SJCRH30 (cell line): ENCODE results near the gene PKD2L1. TPM values are rescaled to one million over a fixed set of nuclear protein-coding genes. Genes with fewer than 3 reads are reported as not detected.
"Not testable (repeated sequence)": the region's sequence is repeated elsewhere in the genome, so short reads cannot be mapped to it uniquely, and the experiment has no call there.

Experiments
- DNase-seq, 2 experiments: peaks; one replicate each; pipeline ENCODE4 v3.0.0-alpha.2; 2015 to 2020
- H3K27ac ChIP-seq: fragments of 250-450 bp; sonication (Bioruptor Pico); 2 replicates; pipeline ENCODE4 v1.5.1; 2020; ENCODE audit warnings: mild to moderate bottlenecking, moderate library complexity
- H3K27me3 ChIP-seq: fragments of 250-450 bp; sonication (Bioruptor Pico); 2 replicates; pipeline ENCODE4 v1.5.1; 2020; ENCODE audit warnings: mild to moderate bottlenecking, moderate library complexity
- H3K36me3 ChIP-seq: fragments of 250-450 bp; sonication (Bioruptor Pico); 2 replicates; pipeline ENCODE4 v1.5.1; 2020; ENCODE audit warnings: mild to moderate bottlenecking, moderate library complexity
- H3K4me1 ChIP-seq: fragments of 250-450 bp; sonication (Bioruptor Pico); 2 replicates; pipeline ENCODE4 v1.5.1; 2020; ENCODE audit warnings: mild to moderate bottlenecking, moderate library complexity
- H3K4me3 ChIP-seq: fragments of 250-450 bp; sonication (Bioruptor Pico); 2 replicates; pipeline ENCODE4 v1.5.1; 2020; ENCODE audit warnings: mild to moderate bottlenecking, moderate library complexity
- H3K9me3 ChIP-seq: fragments of 250-450 bp; sonication (Bioruptor Pico); replicated peaks from 2 replicates; pipeline ENCODE4 v1.5.1; 2020; ENCODE audit warnings: mild to moderate bottlenecking, moderate library complexity
- total RNA-seq: library from RNA; depleted of rRNA; stranded (reverse); fragments of >200 nt; shearing (Covaris generic); gene quantifications from 2 replicates; pipeline ENCODE4 v1.2.3, GENCODE V29; 2014; rRNA removed

Gene PKD2L1
- not detected in 2 replicates for total RNA-seq

DNA sequence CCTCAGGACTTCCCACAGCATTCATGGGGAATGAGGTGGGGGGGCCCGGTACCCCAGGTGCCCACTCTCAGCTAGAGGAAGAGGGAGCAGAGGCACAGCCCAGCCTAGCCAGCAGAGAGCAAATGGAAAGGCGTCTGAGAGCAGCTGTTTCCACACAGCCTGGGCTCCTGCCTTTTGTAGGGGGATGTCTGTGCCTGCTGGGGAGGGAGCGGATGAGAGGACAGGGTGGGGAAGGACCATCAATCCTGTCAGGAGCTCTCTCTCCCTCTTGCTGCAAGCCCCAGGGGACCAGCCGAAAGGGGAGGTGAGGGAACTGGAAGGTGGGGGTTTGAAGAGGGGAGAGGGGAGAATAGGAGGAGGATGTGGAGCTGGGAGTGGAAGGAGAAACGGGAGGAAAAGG lies at the start of gene PKD2L1:
Gene PKD2L1 (minus strand): TSS at position 150 of the 400 bp plus-strand sequence. CDS start 125 bp downstream, at position 25.
- no peak within 1 kb of the TSS for H3K27ac ChIP-seq
- H3K9me3 ChIP-seq, result no peaks in the 10 kb centered on the region
- no peaks in the 10 kb centered on the region; the same call in 1 of the 2 replicates for H3K27me3 ChIP-seq
- DNase-seq, result no peak
- no peak within 1 kb of the TSS for H3K4me3 ChIP-seq
- no peaks in the 10 kb centered on the region for H3K36me3 ChIP-seq
- H3K4me1 ChIP-seq, result no peaks in the 10 kb centered on the region

DNA sequence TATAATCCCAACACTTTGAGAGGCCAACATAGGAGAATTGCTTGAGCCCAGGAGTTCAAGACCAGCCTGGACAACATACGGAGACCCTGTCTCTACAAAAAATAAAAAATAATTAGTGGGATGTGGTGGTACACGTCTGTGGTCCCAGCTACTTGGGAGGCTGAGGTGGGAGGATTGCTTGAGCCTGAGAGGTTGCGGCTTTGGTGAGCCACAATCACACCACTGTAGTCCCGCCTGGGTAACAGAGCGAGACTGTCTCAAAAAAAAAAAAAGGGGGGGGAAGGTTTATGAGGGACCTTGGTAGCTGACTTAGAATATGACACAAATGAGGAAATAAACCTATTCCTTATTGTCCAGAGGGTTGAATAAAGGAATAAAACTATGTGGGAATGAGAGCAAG lies 47.8 kb upstream of the PKD2L1 start:
- Histone ChIP-seq H3K4me3 (no peak overlapping the region), H3K27ac (no peak overlapping the region), H3K9me3 (no peaks in the 10 kb centered on the region), H3K27me3 (no peaks in the 10 kb centered on the region), H3K36me3 (no peaks in the 10 kb centered on the region), H3K4me1 (no peaks in the 10 kb centered on the region)
- no peak for DNase-seq

DNA sequence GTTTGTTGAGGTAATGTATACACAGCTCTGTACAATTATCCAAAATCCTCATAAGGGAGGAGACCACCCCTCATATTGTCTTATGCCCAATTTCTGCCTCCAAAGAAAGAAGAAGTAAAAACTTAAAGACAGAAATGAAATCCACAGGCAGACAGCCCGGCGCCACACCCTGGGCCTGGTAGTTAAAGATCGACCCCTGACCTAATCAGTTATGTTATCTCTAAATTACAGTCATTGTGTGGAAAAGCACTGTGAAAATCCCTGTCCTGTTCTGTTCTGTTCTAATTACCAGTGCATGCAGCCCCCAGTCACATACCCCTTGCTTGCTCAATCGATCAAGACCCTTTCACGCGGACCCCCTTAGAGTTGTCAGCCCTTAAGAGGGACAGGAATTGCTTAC lies 46.6 kb upstream of the PKD2L1 start:
- not testable (repeated sequence) for DNase-seq, H3K4me1 ChIP-seq

DNA sequence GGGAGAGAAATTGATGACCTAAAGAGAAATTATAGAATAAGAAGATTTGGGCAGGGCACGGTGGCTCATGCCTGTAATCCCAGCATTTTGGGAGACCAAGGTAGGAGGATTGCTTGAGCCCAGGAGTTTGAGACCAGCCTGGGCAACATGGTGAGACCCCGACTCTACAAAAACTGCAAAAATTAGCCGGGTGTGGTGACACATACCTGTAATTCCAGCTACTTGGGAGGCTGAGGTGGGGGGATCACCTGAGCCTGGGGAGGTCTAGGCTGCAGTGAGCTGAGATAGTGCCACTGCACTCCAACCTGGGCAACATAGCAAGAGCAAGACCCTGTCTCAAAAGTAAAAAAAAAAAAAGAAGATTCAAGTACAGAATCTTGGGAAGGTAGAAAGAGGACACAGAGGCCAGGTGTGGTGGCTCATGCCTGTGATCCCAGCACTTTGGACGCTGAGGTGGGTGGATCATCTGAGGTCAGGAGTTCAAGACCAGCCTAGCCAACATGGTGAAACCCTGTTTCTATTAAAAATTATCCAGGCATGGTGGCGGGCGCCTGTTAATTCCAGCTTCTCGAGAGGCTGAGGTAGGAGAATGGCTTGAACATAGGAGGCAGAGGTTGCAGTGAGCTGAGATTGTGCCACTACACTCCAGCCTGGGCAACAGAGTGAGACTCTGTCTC lies 44.8 kb upstream of the PKD2L1 start:
- H3K27ac ChIP-seq, result peak overlapping the region; percentile 83; the same call in 1 of the 2 replicates
- peaks cover 21% of the 10 kb centered on the region for H3K4me1 ChIP-seq
- H3K27me3 ChIP-seq, H3K36me3 ChIP-seq, DNase-seq, H3K9me3 ChIP-seq: not testable (repeated sequence)
- H3K4me3 ChIP-seq, result peak overlapping the region; percentile 66

More for the DNA sequence above, 46.6 kb upstream of the PKD2L1 start:
- H3K9me3 ChIP-seq, H3K36me3 ChIP-seq, H3K27ac ChIP-seq, H3K4me3 ChIP-seq, H3K27me3 ChIP-seq: not testable (repeated sequence)

DNA sequence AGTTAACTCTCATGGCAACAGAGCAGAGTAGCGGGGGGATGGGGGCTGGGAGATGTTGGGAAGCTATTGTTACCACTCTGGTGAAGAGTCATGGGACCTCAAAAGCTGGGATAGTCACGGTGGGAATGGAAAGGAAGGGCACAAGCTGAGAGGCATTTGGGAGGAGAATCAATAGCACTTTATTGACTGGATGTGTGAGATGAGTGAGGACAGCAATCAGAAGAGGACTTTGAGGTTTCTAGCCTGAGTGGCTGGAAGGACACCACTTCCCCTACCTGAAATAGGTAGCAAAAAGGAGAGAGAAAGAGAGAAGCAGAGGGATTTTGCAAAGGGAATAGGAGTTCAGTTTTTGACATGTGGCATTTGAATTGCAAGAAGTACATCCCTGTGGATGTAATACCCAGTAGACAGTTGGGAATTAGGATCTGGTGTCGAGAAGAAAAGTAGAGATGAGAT lies 44.2 kb upstream of the PKD2L1 start:
- Histone ChIP-seq H3K27me3 (no peaks in the 10 kb centered on the region), H3K4me3 (peak overlapping the region; percentile 66), H3K36me3 (no peaks in the 10 kb centered on the region), H3K27ac (peak overlapping the region; percentile 83), H3K4me1 (peaks cover 21% of the 10 kb centered on the region), H3K9me3 (no peaks in the 10 kb centered on the region)
- DNase-seq, result no peak

DNA sequence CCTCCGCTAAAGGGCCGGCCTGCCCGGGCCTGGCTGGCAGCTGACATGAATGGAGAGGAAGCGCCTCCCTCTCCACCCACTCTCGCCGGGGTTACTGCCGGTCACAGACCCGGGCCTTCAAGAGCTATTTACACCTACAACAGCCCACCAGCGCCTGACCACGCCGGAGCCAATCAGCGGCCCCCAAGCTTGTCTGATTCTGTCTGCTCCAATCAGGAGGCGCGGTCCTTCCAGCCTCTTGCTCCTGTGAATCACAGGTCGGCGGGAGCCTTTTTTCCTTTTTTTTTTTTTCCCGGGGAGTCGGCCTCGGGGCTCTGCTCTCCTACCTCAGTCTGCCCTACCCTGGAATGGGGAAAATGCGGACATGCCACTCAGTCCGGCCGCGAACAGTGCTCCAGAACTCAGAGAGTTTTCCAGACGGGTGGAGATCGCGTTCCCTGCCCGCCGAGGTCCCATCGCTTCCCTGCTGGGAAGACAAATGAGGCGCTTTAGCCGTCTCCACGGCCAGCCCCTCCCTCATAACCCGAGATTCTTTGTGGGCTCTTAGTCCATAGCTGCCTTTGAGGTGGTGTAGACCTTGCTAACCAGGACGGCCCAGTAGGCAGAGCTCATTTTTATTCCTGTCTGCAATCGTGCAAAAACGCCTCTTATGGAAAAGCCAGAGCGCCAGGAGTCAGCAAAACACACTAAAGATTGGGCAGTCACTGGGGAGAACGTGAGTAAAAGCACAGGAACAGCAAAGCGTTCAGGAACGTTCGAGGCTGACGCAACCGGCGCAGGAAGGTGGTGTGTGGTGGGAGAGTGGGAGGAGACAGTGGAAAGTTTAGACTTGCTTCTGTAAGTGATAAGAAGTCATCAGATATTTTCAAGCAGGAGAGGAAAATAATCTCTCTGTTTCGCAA lies 43.5 kb upstream of the PKD2L1 start:
- H3K27ac ChIP-seq, result peak overlapping the region; percentile 83
- H3K4me1 ChIP-seq, result peaks cover 21% of the 10 kb centered on the region
- no peaks in the 10 kb centered on the region for H3K36me3 ChIP-seq
- no peaks in the 10 kb centered on the region for H3K27me3 ChIP-seq
- H3K4me3 ChIP-seq, result peak overlapping the region; percentile 66
- DNase-seq, result peak; percentile 99 to 100
- no peaks in the 10 kb centered on the region for H3K9me3 ChIP-seq

DNA sequence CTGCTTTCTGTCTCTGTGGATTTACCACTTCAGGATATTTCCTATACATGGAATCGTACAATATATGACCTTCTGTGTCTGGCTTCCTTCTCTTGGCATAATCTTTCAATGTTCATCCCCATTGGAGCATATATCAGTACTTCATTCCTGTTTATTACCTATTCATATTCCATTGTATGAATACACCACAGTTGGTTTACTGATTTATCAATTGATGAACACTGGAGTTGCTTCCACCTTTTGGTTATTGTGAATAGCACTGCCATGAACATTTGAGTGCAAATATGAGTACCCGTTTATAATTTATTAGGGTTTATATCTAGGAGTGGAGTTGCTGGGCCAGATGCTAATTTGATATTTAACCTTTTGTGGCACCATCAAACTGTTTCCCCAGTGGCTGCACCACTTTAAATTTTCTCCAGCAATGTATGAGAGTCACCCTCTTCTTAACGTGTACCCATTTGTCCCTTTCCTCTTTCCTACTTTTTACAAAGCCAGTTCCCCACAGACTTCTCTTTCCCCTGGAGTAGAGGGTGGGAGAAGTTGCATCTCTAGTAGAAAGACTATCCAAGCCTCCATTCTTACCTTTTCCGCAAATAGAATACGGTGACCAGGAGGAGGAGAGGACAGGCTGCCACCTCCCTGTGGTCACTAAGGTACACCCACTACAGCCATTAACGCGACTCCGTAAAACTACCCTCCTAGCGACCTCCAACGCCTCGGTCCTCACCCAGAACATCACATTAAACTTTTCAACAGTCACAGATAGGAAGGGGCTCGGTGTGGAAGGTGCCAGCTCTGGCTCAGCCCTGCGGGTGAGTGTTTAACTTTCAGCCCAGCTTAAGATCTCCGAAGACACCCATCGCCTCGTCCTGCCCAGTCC lies 42.6 kb upstream of the PKD2L1 start:
- peak overlapping the region; percentile 66 for H3K4me3 ChIP-seq
- no peaks in the 10 kb centered on the region for H3K36me3 ChIP-seq
- peak overlapping the region; percentile 83 for H3K27ac ChIP-seq
- no peaks in the 10 kb centered on the region for H3K9me3 ChIP-seq
- H3K4me1 ChIP-seq, result peaks cover 21% of the 10 kb centered on the region
- no peak for DNase-seq
- no peaks in the 10 kb centered on the region for H3K27me3 ChIP-seq

DNA sequence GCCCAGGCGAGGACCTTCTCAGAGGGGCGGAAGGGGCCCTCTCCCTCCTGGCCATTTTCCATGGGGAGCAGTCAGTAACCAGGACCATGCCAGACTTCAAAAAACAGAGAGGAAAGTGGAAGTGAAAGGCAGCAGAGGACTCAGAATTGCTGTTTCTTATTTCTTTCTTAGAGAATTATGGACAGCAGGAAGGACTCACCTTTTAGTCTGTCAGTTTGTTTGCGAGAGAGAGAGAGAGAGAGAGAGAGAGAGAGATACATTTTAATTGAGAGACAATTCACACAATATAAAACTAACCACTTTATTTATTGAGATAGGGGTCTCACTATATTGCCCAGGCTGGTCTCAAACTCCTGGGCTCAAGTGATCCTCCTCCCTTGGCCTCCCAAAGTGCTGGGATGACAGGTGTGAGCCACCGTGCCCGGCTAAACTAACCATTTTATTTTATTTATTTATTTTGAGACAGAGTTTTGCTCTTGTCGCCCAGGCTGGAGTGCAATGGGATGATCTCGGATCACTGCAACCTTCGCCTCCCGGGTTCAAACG lies 41.5 kb upstream of the PKD2L1 start:
- DNase-seq, result no peak
- H3K36me3 ChIP-seq, result no peaks in the 10 kb centered on the region
- H3K27ac ChIP-seq, result no peak overlapping the region; the same call in 1 of the 2 replicates
- peaks cover 21% of the 10 kb centered on the region for H3K4me1 ChIP-seq
- no peaks in the 10 kb centered on the region for H3K9me3 ChIP-seq
- H3K27me3 ChIP-seq, result no peaks in the 10 kb centered on the region
- no peak overlapping the region; the same call in 1 of the 2 replicates for H3K4me3 ChIP-seq

DNA sequence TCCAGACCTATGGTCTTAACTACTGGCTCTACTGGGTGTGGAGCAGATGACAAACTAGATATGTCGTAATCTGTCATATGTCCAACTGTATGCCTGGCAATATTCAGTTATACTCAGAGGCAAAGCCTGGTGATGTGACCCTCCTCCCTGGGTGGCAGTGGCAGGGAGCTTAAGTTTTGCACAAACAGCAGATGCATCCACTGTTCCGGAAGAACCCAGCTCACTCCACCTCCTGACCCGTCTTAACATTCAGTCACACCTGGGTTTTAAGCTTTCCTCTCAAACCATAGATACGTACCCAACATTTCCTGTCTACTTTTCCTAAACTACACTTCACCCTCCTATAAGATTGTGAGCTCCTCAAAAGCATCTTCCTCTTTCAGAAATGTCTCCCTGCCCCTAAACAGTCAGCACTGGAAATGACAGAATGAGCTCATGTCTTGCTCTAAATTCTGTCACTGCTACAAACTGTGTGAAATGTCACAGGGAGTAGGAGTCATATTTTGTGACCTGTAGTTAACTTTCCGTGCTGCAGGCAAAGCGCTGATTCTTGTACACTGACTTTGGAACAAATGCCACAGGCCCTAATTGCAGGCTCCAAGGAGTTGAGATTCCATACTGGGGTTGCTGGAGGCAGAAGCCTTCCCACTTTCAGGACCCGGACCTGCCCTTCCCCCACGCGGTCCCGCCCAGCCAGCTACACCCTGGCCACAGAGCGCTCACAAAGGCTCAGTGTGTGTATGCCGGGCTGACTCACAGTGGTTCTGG lies 40.9 kb upstream of the PKD2L1 start:
- H3K27me3 ChIP-seq, result no peaks in the 10 kb centered on the region

DNA sequence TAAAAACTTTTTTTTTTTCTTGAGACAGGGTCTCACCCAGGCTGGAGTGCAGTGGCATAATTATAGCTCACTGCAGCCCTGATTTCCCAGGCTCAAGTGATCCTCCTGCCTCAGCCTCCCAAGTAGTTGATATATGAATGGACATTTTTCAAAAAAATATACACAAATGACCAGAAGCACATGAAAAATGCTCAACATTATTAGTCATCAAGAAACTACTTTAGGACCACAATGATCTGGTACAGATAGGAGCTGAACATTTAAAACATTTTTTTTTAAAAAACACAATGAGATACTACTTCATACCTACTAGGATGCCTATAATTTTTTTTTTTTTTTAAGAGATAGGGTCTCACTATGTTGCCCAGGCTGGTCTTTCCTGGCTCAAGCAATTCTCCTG lies 38.7 kb upstream of the PKD2L1 start:
- no peaks in the 10 kb centered on the region for H3K27me3 ChIP-seq
- H3K4me1 ChIP-seq, result peaks cover 21% of the 10 kb centered on the region
- no peaks in the 10 kb centered on the region for H3K9me3 ChIP-seq
- no peak overlapping the region for H3K27ac ChIP-seq
- H3K4me3 ChIP-seq, result no peak overlapping the region
- no peak for DNase-seq
- peaks cover 4% of the 10 kb centered on the region; the same call in 1 of the 2 replicates for H3K36me3 ChIP-seq

More for the DNA sequence above, 40.9 kb upstream of the PKD2L1 start:
- peak overlapping the region; percentile 18; the same call in 1 of the 2 replicates for H3K4me3 ChIP-seq
- no peaks in the 10 kb centered on the region for H3K36me3 ChIP-seq
- H3K9me3 ChIP-seq, result no peaks in the 10 kb centered on the region
- H3K4me1 ChIP-seq, result peaks cover 21% of the 10 kb centered on the region
- H3K27ac ChIP-seq, result peak overlapping the region; percentile 2; the same call in 1 of the 2 replicates
- DNase-seq, result peak; percentile 82 to 84

DNA sequence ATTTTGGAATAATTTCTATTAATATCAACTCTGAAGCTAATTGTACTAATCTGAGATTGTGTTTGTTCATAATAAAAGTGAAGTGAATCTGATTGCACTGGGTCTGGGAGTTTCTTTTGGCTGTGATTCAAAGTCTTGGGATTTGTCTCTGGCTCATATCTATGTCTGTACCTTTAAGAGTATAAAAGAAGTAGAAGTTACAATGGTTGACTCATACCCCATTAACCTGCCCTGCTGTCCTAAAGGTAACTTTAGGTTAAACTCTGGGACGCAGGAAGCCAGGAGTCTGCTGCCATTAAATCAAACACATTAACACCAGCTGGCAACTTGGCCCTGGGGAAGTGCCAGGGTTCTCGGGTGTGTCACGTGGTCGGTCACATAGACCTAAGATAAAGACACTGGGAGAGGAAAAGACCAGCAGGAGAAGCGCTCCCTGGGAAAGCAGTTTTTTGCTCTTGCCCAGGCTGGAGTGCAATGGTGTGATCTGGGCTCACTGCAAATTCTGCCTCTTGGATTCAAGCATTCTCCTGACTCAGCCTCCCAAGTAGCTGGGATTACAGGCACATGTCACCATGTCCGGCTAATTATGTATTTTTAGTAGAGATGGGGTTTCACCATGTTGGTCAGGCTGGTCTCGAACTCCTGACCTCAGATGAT lies 34.8 kb upstream of the PKD2L1 start:
- Histone ChIP-seq H3K27ac (no peak overlapping the region), H3K4me1 (no peaks in the 10 kb centered on the region; the same call in 1 of the 2 replicates), H3K36me3 (peaks cover 37% of the 10 kb centered on the region), H3K9me3 (no peaks in the 10 kb centered on the region), H3K4me3 (no peak overlapping the region), H3K27me3 (no peaks in the 10 kb centered on the region)
- DNase-seq, result peak; percentile 38 to 51

DNA sequence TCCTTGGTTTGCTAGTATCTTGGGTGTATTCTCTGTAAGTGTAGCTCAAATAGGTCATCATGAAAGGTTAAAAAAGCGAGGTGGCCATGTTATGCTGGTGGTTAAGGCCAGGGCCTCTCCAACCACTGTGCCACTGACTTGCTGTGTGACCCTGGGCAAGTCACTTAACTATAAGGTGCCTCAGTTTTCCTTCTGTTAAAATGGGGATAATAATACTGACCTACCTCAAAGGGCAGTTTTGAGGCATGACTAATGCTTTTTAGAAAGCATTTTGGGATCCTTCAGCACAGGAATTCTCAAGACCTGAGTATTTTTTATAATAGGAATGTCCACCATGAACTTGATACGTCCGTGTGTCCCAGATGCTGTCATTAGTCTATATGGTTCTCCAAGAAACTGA lies 34.1 kb upstream of the PKD2L1 start:
- Histone ChIP-seq H3K4me3 (no peak overlapping the region), H3K36me3 (peaks cover 44% of the 10 kb centered on the region), H3K9me3 (no peaks in the 10 kb centered on the region), H3K27me3 (no peaks in the 10 kb centered on the region), H3K27ac (no peak overlapping the region), H3K4me1 (no peaks in the 10 kb centered on the region; the same call in 1 of the 2 replicates)
- DNase-seq, result no peak
